Uterus (tissue), 4 donors: ENCODE data around the gene MYH10. TPM values are rescaled to one million over a fixed set of nuclear protein-coding genes. Genes with fewer than 3 reads are reported as not detected.

Experiments used
- DNase-seq, 2 donors: peaks; one replicate each; pipeline ENCODE4 v3.0.0-alpha.2; 2019 to 2020
- H3K27ac ChIP-seq, 2 donors: fragments of 200-600 bp; sonication (generic); 1 replicate in 1 of 2; 2 replicates in 1 of 2; pipeline ENCODE4 v1.5.1; 2016 to 2018
- H3K27me3 ChIP-seq, 2 donors: fragments of 200-600 bp; sonication (generic); one replicate each; pipeline ENCODE4 v1.5.1; 2018 to 2019; ENCODE audit warnings: control low read depth in 1 of 2
- H3K36me3 ChIP-seq, 2 donors: fragments of 200-600 bp; sonication (generic); one replicate each; pipeline ENCODE4 v1.5.1; 2019; ENCODE audit warnings: control low read depth in 1 of 2
- H3K4me1 ChIP-seq, 2 donors: fragments of 200-600 bp; sonication (generic); one replicate each; pipeline ENCODE4 v1.5.1; 2018 to 2019; ENCODE audit warnings: control low read depth in 1 of 2
- H3K4me3 ChIP-seq, 2 donors: fragments of 200-600 bp; sonication (generic); 1 replicate in 1 of 2; 2 replicates in 1 of 2; pipeline ENCODE4 v1.5.1; 2018 to 2019; ENCODE audit warnings: mild to moderate bottlenecking in 1 of 2
- H3K9me3 ChIP-seq, 2 donors: fragments of 200-600 bp; sonication (generic); one replicate each; pipeline ENCODE4 v1.5.1; 2019; ENCODE audit warnings: control low read depth in 1 of 2
- POLR2A ChIP-seq, 2 donors: fragments of 450-650 bp; IDR thresholded peaks; one replicate each; pipeline ENCODE4 v1.6.1; 2016; ENCODE audit warnings: antibody characterized with exemption in 2 of 2, mild to moderate bottlenecking in 1 of 2, moderate library complexity in 1 of 2
- intact Hi-C: fragments of 100-400 bp; cut with DNase I; formaldehyde crosslinking; loops from one replicate; pipeline ENCODE4 v1.15.1; 2023; ENCODE audit warnings: low total_unique reads
- total RNA-seq, 4 donors: library from RNA; depleted of rRNA in 3 of 4; stranded (reverse); fragments of >200 nt in 3 of 4; gene quantifications; one replicate each; pipeline versions ENCODE4 v1.1.0 to v1.2.4, GENCODE V29; 2014 to 2023
- TF ChIP-seq, protein P1 (sequence below), 4 experiments: fragments of 200-600 bp in 2 of 4; fragments of 450-650 bp in 2 of 4; sonication (generic) in 2 of 4; IDR thresholded peaks; one replicate each; pipeline ENCODE4 v1.5.1; 2016 to 2019; ENCODE audit warnings: antibody characterized with exemption in 4 of 4, mild to moderate bottlenecking in 2 of 4, moderate library complexity in 1 of 4
- donor health status: DM: yes; HTN: yes; CAD: no.

The MYH10 gene
- total RNA-seq, 4 donors from 2014 or later: 39.1 to 229 (median 65.0) TPM

DNA sequence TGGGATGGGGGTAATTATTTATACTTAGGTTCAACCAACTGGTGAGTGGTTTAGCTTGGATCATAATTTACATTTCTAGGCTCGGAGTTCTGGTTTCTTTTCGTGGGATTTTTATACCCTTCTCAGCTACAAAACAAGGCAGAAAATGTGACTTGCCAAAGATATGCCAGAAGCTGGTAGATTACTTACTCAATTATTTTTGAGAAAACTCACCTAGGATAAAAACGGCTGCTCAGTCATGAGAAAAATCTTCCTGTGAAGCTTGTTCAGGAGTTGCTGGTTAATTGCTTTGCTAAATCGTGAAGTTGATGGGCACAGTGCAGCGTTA is 193.7 kb downstream of the MYH10 start:
- no peaks in the 10 kb centered on the region for H3K27me3 ChIP-seq
- H3K27ac ChIP-seq: peak overlapping the region; percentile 92 to 98
- no peaks in the 10 kb centered on the region for H3K36me3 ChIP-seq
- H3K4me3 ChIP-seq: peak overlapping the region; percentile 79 to 81
- no peaks in the 10 kb centered on the region for H3K9me3 ChIP-seq
- TF ChIP-seq, protein P1, sequence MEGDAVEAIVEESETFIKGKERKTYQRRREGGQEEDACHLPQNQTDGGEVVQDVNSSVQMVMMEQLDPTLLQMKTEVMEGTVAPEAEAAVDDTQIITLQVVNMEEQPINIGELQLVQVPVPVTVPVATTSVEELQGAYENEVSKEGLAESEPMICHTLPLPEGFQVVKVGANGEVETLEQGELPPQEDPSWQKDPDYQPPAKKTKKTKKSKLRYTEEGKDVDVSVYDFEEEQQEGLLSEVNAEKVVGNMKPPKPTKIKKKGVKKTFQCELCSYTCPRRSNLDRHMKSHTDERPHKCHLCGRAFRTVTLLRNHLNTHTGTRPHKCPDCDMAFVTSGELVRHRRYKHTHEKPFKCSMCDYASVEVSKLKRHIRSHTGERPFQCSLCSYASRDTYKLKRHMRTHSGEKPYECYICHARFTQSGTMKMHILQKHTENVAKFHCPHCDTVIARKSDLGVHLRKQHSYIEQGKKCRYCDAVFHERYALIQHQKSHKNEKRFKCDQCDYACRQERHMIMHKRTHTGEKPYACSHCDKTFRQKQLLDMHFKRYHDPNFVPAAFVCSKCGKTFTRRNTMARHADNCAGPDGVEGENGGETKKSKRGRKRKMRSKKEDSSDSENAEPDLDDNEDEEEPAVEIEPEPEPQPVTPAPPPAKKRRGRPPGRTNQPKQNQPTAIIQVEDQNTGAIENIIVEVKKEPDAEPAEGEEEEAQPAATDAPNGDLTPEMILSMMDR (IDR thresholded peaks at IDR 0.05): no peak
- no peak for TF ChIP-seq POLR2A (IDR thresholded peaks at IDR 0.05)
- DNase-seq: no peak
- intact Hi-C loops: no loop called here
- H3K4me1 ChIP-seq: no peaks in the 10 kb centered on the region

DNA sequence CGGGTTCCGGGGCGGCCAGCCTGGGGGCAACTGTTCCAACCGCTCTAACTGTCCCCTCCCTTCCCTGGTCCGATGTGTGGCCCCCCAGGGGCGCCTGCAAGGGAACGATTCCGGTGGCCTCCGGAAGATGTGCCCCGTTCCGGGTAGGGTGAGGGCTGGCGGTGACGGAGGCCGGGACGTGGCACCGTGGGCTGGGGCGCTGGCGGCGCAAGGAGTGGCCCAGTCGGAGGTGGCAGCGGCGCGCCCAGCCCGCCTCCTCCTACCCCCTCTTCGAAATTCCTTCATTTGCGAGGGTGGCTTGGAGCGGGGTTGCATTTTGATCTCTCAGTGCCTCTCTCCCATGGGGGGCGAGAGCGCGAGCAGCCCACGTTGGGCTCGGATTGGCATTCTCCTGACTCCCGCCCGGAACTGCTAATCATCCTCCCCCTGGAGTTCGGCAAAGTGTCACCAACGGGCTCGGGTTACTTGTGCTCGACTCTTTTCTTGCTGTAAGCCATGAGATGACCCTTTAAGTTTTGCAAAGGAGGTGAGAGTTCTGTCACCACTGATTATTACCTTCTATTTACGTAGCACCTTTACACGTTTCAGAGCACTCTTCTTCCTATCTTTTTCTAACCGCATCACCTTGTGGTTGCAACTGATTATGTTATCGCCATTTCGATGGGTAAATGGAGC is 194.2 kb downstream of the MYH10 start:
- no peaks in the 10 kb centered on the region for H3K9me3 ChIP-seq
- H3K27ac ChIP-seq: peak overlapping the region; percentile 92 to 98
- H3K4me1 ChIP-seq: peaks cover 0 to 1% of the 10 kb centered on the region in 2 donors
- H3K36me3 ChIP-seq: no peaks in the 10 kb centered on the region
- TF ChIP-seq, protein P1 (IDR thresholded peaks at IDR 0.05): no peak
- no peak for TF ChIP-seq POLR2A (IDR thresholded peaks at IDR 0.05)
- H3K27me3 ChIP-seq: no peaks in the 10 kb centered on the region
- DNase-seq: peak in 1 of 2 donors; percentile 49
- intact Hi-C loops: no loop called here
- peak overlapping the region; percentile 79 to 81 for H3K4me3 ChIP-seq

GRCh38 chr17:8435245-8436168 is 195.0 kb downstream of the MYH10 start, which contains the start of gene NDEL1:
Gene NDEL1, plus strand, starts transcription at chr17:8435884. Its CDS starts 8,388 bp downstream, at chr17:8444272.
- TF ChIP-seq POLR2A (IDR thresholded peaks at IDR 0.05): peak; percentile 99 to 100
- TF ChIP-seq, protein P1 (IDR thresholded peaks at IDR 0.05): peak in 1 of 4 experiments; percentile 29
- intact Hi-C loops: no loop called here

GRCh38 chr17:8430966-8431365 is 199.6 kb downstream of the MYH10 start:
- peak overlapping the region; percentile 77 to 87 for H3K27ac ChIP-seq

More at GRCh38 chr17:8435245-8436168, 195.0 kb downstream of the MYH10 start, which contains the start of gene NDEL1:
- H3K4me1 ChIP-seq: peaks cover 0 to 3% of the 10 kb centered on the region in 2 donors
- H3K4me3 ChIP-seq: peak within 1 kb of the TSS; percentile 79 to 81
- H3K27ac ChIP-seq: peak within 1 kb of the TSS; percentile 92 to 98
- H3K9me3 ChIP-seq: no peaks in the 10 kb centered on the region
- no peaks in the 10 kb centered on the region for H3K27me3 ChIP-seq
- DNase-seq: peak; percentile 98 to 99
- H3K36me3 ChIP-seq: no peaks in the 10 kb centered on the region

More at GRCh38 chr17:8430966-8431365, 199.6 kb downstream of the MYH10 start:
- H3K27me3 ChIP-seq: no peaks in the 10 kb centered on the region
- intact Hi-C loops: no loop called here
- H3K4me1 ChIP-seq: peaks cover 0 to 3% of the 10 kb centered on the region in 2 donors
- H3K9me3 ChIP-seq: no peaks in the 10 kb centered on the region
- peak in 1 of 2 donors; percentile 21 for TF ChIP-seq POLR2A (IDR thresholded peaks at IDR 0.05)
- TF ChIP-seq, protein P1 (IDR thresholded peaks at IDR 0.05): peak in 1 of 4 experiments; percentile 24
- no peak overlapping the region for H3K4me3 ChIP-seq
- peak; percentile 89 to 93 for DNase-seq
- H3K36me3 ChIP-seq: no peaks in the 10 kb centered on the region
